K562 (cell line): ENCODE results near the gene CCNYL1. TPM values are rescaled to one million over a fixed set of nuclear protein-coding genes. Genes with fewer than 3 reads are reported as not detected.

Experiments
- BCL6 ChIP-seq: fragments of 250-450 bp; sonication (Bioruptor Pico); IDR thresholded peaks from 2 replicates; pipeline ENCODE4 v1.4.0; 2020
- CHD1 ChIP-seq: fragments of 200-600 bp; sonication (generic); IDR thresholded peaks from one replicate; pipeline ENCODE4 v1.6.1; 2012; ENCODE audit warnings: mild to moderate bottlenecking, moderate library complexity, low read length, inconsistent platforms
- FOSL1 ChIP-seq: fragments of 200-800 bp; sonication (Bioruptor generic); conservative IDR thresholded peaks from 2 replicates; pipeline ENCODE4 v1.6.1; 2016; ENCODE audit warnings: missing genetic modification characterization, missing compliant biosample characterization
- KLF10 ChIP-seq: fragments of 250-450 bp; sonication (Bioruptor Pico); IDR thresholded peaks from 2 replicates; pipeline ENCODE4 v1.6.1; 2021; ENCODE audit warnings: matching md5 sums
- SLC30A9 ChIP-seq: fragments of 250-450 bp; sonication (Bioruptor Pico); IDR thresholded peaks from 2 replicates; pipeline ENCODE4 v1.8.0; 2022; ENCODE audit warnings: mild to moderate bottlenecking, moderate library complexity
- SMARCA5 ChIP-seq: fragments of 450-650 bp; IDR thresholded peaks from 2 replicates; pipeline ENCODE4 v1.6.1; 2016
- TBP ChIP-seq: optimal IDR thresholded peaks from 2 replicates; pipeline ENCODE3; 2011; ENCODE audit warnings: low read depth, low read length, improper control_type of control experiment
- ZNF766 ChIP-seq: fragments of 200-800 bp; sonication (Bioruptor generic); conservative IDR thresholded peaks from 2 replicates; pipeline ENCODE4 v1.6.1; 2016; ENCODE audit warnings: missing genetic modification characterization, missing compliant biosample characterization
- ZNF79 ChIP-seq: fragments of 250-450 bp; sonication (Bioruptor Pico); IDR thresholded peaks from 2 replicates; pipeline ENCODE4 v1.4.0; 2020; ENCODE audit warnings: low read depth, mild to moderate bottlenecking, moderate library complexity
- polyA plus RNA-seq, 8 experiments: library from polyadenylated mRNA; depleted of rRNA in 4 of 8; stranded (reverse) in 5 of 8; unstranded in 3 of 8; fragments of >200 nt; fragmentation: Nextera tagmentation in 2 of 8; fragmentation: Illumina TruSeq in 1 of 8; extraction: Ambion mirVana in 2 of 8; extraction: Trizol in 1 of 8; gene quantifications; 2 replicates each; pipeline versions ENCODE4 v1.2.1 to v1.2.3, GENCODE V29; 2011 to 2014; ENCODE audit warnings: inconsistent platforms in 1 of 8, missing spikeins in 1 of 8
- total RNA-seq, 7 experiments: library from RNA; depleted of rRNA in 6 of 7; stranded (reverse); fragments of >200 nt in 6 of 7; fragmentation: Illumina TruSeq in 2 of 7; extraction: Trizol in 2 of 7; gene quantifications; 2 replicates each; pipeline versions ENCODE4 v1.2.1 to v1.2.3, GENCODE V29; 2011 to 2021; ENCODE audit warnings: low replicate concordance in 1 of 7
- TF ChIP-seq, protein P1 (sequence below): IDR thresholded peaks from 2 replicates; pipeline ENCODE4 v1.6.1; 2011; ENCODE audit warnings: borderline replicate concordance, low read depth, mild to moderate bottlenecking, moderate library complexity, low read length; ENCODE audit not compliant: insufficient read depth, poor library complexity, severe bottlenecking
- TF ChIP-seq, protein P2 (sequence below): IDR thresholded peaks from 2 replicates; pipeline ENCODE4 v1.6.1; 2011; ENCODE audit not compliant: insufficient read length; ENCODE audit errors: extremely low read depth
- TF ChIP-seq, protein P3 (sequence below), 3 experiments: fragments of 200-800 bp in 1 of 3; sonication (Bioruptor generic) in 1 of 3; sonication (generic) in 1 of 3; formaldehyde crosslinking in 1 of 3; IDR thresholded peaks; 2 replicates each; pipeline versions ENCODE4 v1.6.1 to v1.8.0; 2016 to 2022; ENCODE audit warnings: mild to moderate bottlenecking in 2 of 3, missing compliant biosample characterization in 2 of 3, missing genetic modification characterization in 2 of 3, missing genetic modification reagents in 1 of 3
- TF ChIP-seq, protein P4 (sequence below): sonication (generic); formaldehyde crosslinking; IDR thresholded peaks from 2 replicates; pipeline ENCODE4 v1.8.0; 2022; ENCODE audit warnings: mild to moderate bottlenecking, low read depth, missing genetic modification reagents
- TF ChIP-seq, protein P5 (sequence below): fragments of 200-400 bp; formaldehyde crosslinking; IDR thresholded peaks from 2 replicates; pipeline ENCODE4 v1.6.1; 2017; ENCODE audit warnings: mild to moderate bottlenecking, low read depth, low read length, moderate library complexity
- TF ChIP-seq, protein P6 (sequence below): fragments of 250-450 bp; sonication (Bioruptor Pico); IDR thresholded peaks from 2 replicates; pipeline ENCODE4 v1.4.0; 2020; ENCODE audit warnings: mild to moderate bottlenecking, moderate library complexity

The CCNYL1 gene
- total and polyA plus RNA-seq, 9 of the 15 experiments (the other 6 are each of a cell fraction or from before 2014, with no cell fraction given) = 1.9 to 7.5 (median 4.7) TPM

DNA sequence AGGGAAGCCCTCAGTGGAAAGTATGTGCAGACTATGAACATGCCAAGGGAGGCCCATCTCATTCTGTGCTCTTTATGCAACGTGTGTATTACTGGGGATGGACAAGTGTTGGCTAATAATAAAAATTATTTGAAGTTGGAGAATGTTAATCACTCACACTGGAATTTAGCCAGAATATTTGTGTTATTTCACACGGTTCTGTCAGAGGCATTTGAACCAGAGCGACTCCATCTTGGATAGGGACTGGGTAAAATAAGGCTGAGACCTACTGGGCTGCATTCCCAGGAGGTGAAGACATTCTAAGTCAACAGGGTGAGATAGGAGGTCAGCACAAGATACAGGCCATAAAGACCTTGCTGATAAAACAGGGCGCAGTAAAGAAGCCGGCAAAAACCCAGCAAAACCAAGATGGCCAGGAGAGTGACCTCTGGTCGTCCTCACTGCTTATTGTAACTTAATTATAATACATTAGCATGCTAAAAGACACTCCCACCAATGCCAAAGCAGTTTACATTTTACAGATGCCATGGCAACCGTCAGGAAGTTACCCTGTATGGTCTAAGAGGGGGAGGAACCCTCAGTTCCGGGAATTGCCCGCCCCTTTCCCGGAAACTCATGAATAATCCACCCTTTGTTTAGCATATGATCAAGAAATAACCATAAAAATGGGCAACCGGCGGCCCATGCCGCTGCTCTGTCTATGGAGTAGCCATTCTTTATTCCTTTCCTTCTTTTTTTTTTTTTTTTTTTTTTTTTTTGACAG, 60.8 kb downstream of the CCNYL1 start (continued):
- TF ChIP-seq, protein P1, sequence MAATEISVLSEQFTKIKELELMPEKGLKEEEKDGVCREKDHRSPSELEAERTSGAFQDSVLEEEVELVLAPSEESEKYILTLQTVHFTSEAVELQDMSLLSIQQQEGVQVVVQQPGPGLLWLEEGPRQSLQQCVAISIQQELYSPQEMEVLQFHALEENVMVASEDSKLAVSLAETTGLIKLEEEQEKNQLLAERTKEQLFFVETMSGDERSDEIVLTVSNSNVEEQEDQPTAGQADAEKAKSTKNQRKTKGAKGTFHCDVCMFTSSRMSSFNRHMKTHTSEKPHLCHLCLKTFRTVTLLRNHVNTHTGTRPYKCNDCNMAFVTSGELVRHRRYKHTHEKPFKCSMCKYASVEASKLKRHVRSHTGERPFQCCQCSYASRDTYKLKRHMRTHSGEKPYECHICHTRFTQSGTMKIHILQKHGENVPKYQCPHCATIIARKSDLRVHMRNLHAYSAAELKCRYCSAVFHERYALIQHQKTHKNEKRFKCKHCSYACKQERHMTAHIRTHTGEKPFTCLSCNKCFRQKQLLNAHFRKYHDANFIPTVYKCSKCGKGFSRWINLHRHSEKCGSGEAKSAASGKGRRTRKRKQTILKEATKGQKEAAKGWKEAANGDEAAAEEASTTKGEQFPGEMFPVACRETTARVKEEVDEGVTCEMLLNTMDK = no peak
- TF ChIP-seq, protein P2, sequence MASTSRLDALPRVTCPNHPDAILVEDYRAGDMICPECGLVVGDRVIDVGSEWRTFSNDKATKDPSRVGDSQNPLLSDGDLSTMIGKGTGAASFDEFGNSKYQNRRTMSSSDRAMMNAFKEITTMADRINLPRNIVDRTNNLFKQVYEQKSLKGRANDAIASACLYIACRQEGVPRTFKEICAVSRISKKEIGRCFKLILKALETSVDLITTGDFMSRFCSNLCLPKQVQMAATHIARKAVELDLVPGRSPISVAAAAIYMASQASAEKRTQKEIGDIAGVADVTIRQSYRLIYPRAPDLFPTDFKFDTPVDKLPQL = no peak
- TF ChIP-seq KLF10 (CRISPR knock-in tag) = peak; percentile 93
- peak; percentile 76 for TF ChIP-seq FOSL1 (tag)
- TF ChIP-seq SLC30A9 (CRISPR knock-in tag) = peak; percentile 84; the same call in 1 of the 2 replicates
- peak; percentile 100 for TF ChIP-seq ZNF766
- no peak for TF ChIP-seq TBP
- TF ChIP-seq ZNF79 (CRISPR knock-in tag) = peak; percentile 99
- TF ChIP-seq, protein P3, sequence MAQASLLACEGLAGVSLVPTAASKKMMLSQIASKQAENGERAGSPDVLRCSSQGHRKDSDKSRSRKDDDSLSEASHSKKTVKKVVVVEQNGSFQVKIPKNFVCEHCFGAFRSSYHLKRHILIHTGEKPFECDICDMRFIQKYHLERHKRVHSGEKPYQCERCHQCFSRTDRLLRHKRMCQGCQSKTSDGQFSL (CRISPR knock-in tag; IDR thresholded peaks at IDR 0.05) = no peak
- TF ChIP-seq, protein P3 (tag; IDR thresholded peaks at IDR 0.05) = peak in 1 of 2 experiments; percentile 100; a peak in 2 of 4 replicates
- TF ChIP-seq, protein P4, sequence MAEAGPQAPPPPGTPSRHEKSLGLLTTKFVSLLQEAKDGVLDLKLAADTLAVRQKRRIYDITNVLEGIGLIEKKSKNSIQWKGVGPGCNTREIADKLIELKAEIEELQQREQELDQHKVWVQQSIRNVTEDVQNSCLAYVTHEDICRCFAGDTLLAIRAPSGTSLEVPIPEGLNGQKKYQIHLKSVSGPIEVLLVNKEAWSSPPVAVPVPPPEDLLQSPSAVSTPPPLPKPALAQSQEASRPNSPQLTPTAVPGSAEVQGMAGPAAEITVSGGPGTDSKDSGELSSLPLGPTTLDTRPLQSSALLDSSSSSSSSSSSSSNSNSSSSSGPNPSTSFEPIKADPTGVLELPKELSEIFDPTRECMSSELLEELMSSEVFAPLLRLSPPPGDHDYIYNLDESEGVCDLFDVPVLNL = no peak
- TF ChIP-seq, protein P5, sequence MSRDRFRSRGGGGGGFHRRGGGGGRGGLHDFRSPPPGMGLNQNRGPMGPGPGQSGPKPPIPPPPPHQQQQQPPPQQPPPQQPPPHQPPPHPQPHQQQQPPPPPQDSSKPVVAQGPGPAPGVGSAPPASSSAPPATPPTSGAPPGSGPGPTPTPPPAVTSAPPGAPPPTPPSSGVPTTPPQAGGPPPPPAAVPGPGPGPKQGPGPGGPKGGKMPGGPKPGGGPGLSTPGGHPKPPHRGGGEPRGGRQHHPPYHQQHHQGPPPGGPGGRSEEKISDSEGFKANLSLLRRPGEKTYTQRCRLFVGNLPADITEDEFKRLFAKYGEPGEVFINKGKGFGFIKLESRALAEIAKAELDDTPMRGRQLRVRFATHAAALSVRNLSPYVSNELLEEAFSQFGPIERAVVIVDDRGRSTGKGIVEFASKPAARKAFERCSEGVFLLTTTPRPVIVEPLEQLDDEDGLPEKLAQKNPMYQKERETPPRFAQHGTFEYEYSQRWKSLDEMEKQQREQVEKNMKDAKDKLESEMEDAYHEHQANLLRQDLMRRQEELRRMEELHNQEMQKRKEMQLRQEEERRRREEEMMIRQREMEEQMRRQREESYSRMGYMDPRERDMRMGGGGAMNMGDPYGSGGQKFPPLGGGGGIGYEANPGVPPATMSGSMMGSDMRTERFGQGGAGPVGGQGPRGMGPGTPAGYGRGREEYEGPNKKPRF = no peak
- TF ChIP-seq, protein P6, sequence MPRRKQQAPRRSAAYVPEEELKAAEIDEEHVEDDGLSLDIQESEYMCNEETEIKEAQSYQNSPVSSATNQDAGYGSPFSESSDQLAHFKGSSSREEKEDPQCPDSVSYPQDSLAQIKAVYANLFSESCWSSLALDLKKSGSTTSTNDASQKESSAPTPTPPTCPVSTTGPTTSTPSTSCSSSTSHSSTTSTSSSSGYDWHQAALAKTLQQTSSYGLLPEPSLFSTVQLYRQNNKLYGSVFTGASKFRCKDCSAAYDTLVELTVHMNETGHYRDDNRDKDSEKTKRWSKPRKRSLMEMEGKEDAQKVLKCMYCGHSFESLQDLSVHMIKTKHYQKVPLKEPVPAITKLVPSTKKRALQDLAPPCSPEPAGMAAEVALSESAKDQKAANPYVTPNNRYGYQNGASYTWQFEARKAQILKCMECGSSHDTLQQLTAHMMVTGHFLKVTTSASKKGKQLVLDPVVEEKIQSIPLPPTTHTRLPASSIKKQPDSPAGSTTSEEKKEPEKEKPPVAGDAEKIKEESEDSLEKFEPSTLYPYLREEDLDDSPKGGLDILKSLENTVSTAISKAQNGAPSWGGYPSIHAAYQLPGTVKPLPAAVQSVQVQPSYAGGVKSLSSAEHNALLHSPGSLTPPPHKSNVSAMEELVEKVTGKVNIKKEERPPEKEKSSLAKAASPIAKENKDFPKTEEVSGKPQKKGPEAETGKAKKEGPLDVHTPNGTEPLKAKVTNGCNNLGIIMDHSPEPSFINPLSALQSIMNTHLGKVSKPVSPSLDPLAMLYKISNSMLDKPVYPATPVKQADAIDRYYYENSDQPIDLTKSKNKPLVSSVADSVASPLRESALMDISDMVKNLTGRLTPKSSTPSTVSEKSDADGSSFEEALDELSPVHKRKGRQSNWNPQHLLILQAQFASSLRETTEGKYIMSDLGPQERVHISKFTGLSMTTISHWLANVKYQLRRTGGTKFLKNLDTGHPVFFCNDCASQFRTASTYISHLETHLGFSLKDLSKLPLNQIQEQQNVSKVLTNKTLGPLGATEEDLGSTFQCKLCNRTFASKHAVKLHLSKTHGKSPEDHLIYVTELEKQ = peak; percentile 99
- TF ChIP-seq CHD1 = no peak
- TF ChIP-seq SMARCA5 = no peak
- peak; percentile 99 for TF ChIP-seq BCL6 (CRISPR knock-in tag)
